Adrenal gland (tissue), 5 donors: ENCODE results near the gene GRM5.

Source experiments
- POLR2A ChIP-seq, 2 donors: fragments of 450-650 bp; IDR thresholded peaks; one replicate each; pipeline ENCODE4 v1.6.1; 2017; ENCODE audit warnings: antibody characterized with exemption in 2 of 2, mild to moderate bottlenecking in 2 of 2, moderate library complexity in 1 of 2
- TF ChIP-seq, protein P1 (sequence below), 6 experiments: fragments of 450-650 bp in 4 of 6; fragments of 200-600 bp in 2 of 6; sonication (generic) in 1 of 6; IDR thresholded peaks; 1 replicate in 5 of 6; 2 replicates in 1 of 6; pipeline versions ENCODE4 v1.5.1 to v1.8.0; 2016 to 2021; ENCODE audit warnings: antibody characterized with exemption in 6 of 6, mild to moderate bottlenecking in 2 of 6, moderate library complexity in 1 of 6
- donor health status: DM: no; HTN: no; CAD: no.

DNA sequence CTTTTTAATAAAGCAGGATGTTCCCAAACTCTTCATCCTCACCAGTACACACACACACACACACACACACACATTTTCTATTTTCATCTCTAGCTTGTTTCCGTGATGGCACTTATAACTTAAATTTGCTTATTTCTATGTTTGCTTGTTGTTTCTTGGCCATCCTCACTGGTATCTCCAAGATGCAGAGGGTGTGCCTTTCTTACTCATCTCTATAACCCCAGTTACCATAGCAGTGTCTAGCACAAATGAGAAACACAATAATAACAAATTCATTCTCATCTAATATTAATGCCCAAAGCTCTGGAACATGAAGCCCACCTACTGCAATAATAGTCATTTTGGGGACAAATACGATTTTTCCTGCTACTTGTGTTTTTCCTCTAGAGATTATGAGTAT is 156.3 kb downstream of the GRM5 start:
- TF ChIP-seq, protein P1, sequence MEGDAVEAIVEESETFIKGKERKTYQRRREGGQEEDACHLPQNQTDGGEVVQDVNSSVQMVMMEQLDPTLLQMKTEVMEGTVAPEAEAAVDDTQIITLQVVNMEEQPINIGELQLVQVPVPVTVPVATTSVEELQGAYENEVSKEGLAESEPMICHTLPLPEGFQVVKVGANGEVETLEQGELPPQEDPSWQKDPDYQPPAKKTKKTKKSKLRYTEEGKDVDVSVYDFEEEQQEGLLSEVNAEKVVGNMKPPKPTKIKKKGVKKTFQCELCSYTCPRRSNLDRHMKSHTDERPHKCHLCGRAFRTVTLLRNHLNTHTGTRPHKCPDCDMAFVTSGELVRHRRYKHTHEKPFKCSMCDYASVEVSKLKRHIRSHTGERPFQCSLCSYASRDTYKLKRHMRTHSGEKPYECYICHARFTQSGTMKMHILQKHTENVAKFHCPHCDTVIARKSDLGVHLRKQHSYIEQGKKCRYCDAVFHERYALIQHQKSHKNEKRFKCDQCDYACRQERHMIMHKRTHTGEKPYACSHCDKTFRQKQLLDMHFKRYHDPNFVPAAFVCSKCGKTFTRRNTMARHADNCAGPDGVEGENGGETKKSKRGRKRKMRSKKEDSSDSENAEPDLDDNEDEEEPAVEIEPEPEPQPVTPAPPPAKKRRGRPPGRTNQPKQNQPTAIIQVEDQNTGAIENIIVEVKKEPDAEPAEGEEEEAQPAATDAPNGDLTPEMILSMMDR (IDR thresholded peaks at IDR 0.05): no peak
- no peak for TF ChIP-seq POLR2A (IDR thresholded peaks at IDR 0.05)
